Mammary epithelial cell (primary cell): ENCODE results near the gene MYCBPAP.

Experiments used
- EZH2 ChIP-seq: IDR thresholded peaks from 2 replicates; pipeline ENCODE4 v1.6.1; 2012; ENCODE audit warnings: low read length, inconsistent platforms, borderline replicate concordance
- TF ChIP-seq, protein P1 (sequence below), 2 donors: IDR thresholded peaks in 1 of 2; conservative IDR thresholded peaks in 1 of 2; 2 replicates each; pipeline ENCODE4 v1.5.1; 2011 to 2012; ENCODE audit warnings: inconsistent platforms in 2 of 2, low read length in 2 of 2, mild to moderate bottlenecking in 2 of 2, control low read depth in 1 of 2, low read depth in 1 of 2; ENCODE audit not compliant: insufficient read depth in 1 of 2; ENCODE audit errors: extremely low read depth in 1 of 2

DNA sequence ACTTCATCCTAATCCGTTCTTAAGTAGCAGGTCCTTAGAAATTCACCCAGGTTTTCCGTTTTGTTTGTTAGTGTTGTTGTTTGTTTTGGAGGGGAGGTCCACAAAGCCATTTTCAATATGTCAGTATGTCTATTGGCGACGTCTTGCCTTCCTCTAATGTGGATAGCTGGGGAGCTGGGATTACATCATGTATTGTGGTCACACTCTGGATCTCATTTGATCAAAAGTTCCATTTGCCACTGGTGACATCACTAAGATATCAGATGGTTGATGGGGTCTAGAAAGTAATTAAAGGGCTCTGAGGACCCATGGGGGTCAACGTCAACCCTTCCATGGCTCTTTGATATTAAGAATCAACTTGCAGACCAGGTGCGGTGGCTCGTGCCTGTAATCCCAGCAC lies 21.6 kb downstream of the MYCBPAP start:
- TF ChIP-seq, protein P1, sequence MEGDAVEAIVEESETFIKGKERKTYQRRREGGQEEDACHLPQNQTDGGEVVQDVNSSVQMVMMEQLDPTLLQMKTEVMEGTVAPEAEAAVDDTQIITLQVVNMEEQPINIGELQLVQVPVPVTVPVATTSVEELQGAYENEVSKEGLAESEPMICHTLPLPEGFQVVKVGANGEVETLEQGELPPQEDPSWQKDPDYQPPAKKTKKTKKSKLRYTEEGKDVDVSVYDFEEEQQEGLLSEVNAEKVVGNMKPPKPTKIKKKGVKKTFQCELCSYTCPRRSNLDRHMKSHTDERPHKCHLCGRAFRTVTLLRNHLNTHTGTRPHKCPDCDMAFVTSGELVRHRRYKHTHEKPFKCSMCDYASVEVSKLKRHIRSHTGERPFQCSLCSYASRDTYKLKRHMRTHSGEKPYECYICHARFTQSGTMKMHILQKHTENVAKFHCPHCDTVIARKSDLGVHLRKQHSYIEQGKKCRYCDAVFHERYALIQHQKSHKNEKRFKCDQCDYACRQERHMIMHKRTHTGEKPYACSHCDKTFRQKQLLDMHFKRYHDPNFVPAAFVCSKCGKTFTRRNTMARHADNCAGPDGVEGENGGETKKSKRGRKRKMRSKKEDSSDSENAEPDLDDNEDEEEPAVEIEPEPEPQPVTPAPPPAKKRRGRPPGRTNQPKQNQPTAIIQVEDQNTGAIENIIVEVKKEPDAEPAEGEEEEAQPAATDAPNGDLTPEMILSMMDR (conservative IDR thresholded peaks at IDR 0.05 in 1 of 2, IDR thresholded peaks at IDR 0.05 in 1 of 2; ENCODE audit: extremely low read depth in 1 of 2, insufficient read depth in 1 of 2, low read depth in 1 of 2, low read length in 2 of 2) = no peak
- no peak for TF ChIP-seq EZH2
